ENCODE measurements around the gene TH.

TH gene

GRCh38 chr11:2210366-2211112 lies 38.9 kb upstream of the TH start:
- H3K18ac ChIP-seq (ENCODE audit: low read depth in 1 of 2, low read length in 2 of 2), result no peak overlapping the region
- H2BK15ac ChIP-seq (ENCODE audit: low read depth, poor library complexity, severe bottlenecking), result no peak overlapping the region
- peaks cover 5% of the 10 kb centered on the region for H3K9me3 ChIP-seq (ENCODE audit: control insufficient read depth, low read length)
- no peak overlapping the region for H2BK5ac ChIP-seq (ENCODE audit: low read depth, low read length, poor library complexity, severe bottlenecking)
- H3K4me1 ChIP-seq (ENCODE audit: control insufficient read depth, insufficient read depth, low read depth, low read length), result peaks cover 57% of the 10 kb centered on the region
- H3K4ac ChIP-seq (ENCODE audit: low read depth in 1 of 2, low read length in 2 of 2), result no peak overlapping the region
- no peak overlapping the region for H3K14ac ChIP-seq (ENCODE audit: low read length in 2 of 2)
- H3K79me1 ChIP-seq (replicated peaks; ENCODE audit: low read length, poor library complexity, severe bottlenecking), result no peaks in the 10 kb centered on the region
- H3K23ac ChIP-seq (ENCODE audit: low read length in 2 of 2), result no peak overlapping the region
- H4K91ac ChIP-seq (ENCODE audit: low read length), result no peak overlapping the region
- DNase-seq, result no peak
- no peak overlapping the region for H2AFZ ChIP-seq (ENCODE audit: low read depth, low read length)
- WGBS, result 82% methylated on average over 16 of the region's 16 CpGs
- no peak overlapping the region for H3K4me3 ChIP-seq (ENCODE audit: insufficient read depth in 1 of 2, low read depth in 1 of 2, low read length in 2 of 2)
- H3K27me3 ChIP-seq (ENCODE audit: control insufficient read depth in 1 of 2, insufficient read depth in 1 of 2, low read length in 2 of 2), result peaks cover 7 to 36% of the 10 kb centered on the region in 2 experiments
- no peak overlapping the region for H2BK12ac ChIP-seq (ENCODE audit: low read length in 2 of 2)
- H4K8ac ChIP-seq (ENCODE audit: low read length), result no peak overlapping the region
- H2AK5ac ChIP-seq (ENCODE audit: low read length, severe bottlenecking), result no peak overlapping the region
- H2BK120ac ChIP-seq (ENCODE audit: low read depth, low read length), result no peak overlapping the region
- no peak overlapping the region for H3K9ac ChIP-seq (ENCODE audit: low read length)
- no peak overlapping the region for H3K27ac ChIP-seq (ENCODE audit: low read length, poor library complexity, severe bottlenecking)
- H3K36me3 ChIP-seq (ENCODE audit: control insufficient read depth in 1 of 2, insufficient read depth in 2 of 2, low read depth in 1 of 2, low read length in 2 of 2), result peaks cover 0 to 2% of the 10 kb centered on the region in 2 experiments
- H3K4me2 ChIP-seq (ENCODE audit: low read length, poor library complexity, severe bottlenecking), result no peak overlapping the region

GRCh38 chr11:2209900-2210321 lies 38.3 kb upstream of the TH start:
- H3K27me3 ChIP-seq (ENCODE audit: control insufficient read depth in 1 of 2, insufficient read depth in 1 of 2, low read length in 2 of 2), result peaks cover 9 to 31% of the 10 kb centered on the region in 2 experiments
- H4K91ac ChIP-seq (ENCODE audit: low read length), result no peak overlapping the region
- no peak overlapping the region for H3K14ac ChIP-seq (ENCODE audit: low read length in 2 of 2)
- peaks cover 57% of the 10 kb centered on the region for H3K4me1 ChIP-seq (ENCODE audit: control insufficient read depth, insufficient read depth, low read depth, low read length)
- H2BK15ac ChIP-seq (ENCODE audit: low read depth, poor library complexity, severe bottlenecking), result no peak overlapping the region
- no peak overlapping the region for H4K8ac ChIP-seq (ENCODE audit: low read length)
- no peak overlapping the region for H3K4me2 ChIP-seq (ENCODE audit: low read length, poor library complexity, severe bottlenecking)
- H3K4ac ChIP-seq (ENCODE audit: low read depth in 1 of 2, low read length in 2 of 2), result no peak overlapping the region
- H3K36me3 ChIP-seq (ENCODE audit: control insufficient read depth in 1 of 2, insufficient read depth in 2 of 2, low read depth in 1 of 2, low read length in 2 of 2), result peaks cover 0 to 2% of the 10 kb centered on the region in 2 experiments
- no peak overlapping the region for H3K9ac ChIP-seq (ENCODE audit: low read length)
- H2AFZ ChIP-seq (ENCODE audit: low read depth, low read length), result no peak overlapping the region
- H2BK12ac ChIP-seq (ENCODE audit: low read length in 2 of 2), result no peak overlapping the region
- H3K23ac ChIP-seq (ENCODE audit: low read length in 2 of 2), result no peak overlapping the region
- DNase-seq, result no peak
- no peaks in the 10 kb centered on the region for H3K79me1 ChIP-seq (replicated peaks; ENCODE audit: low read length, poor library complexity, severe bottlenecking)
- H3K18ac ChIP-seq (ENCODE audit: low read depth in 1 of 2, low read length in 2 of 2), result no peak overlapping the region
- peak overlapping the region; percentile 43 for H2AK5ac ChIP-seq (ENCODE audit: low read length, severe bottlenecking)
- peak overlapping the region; percentile 20 for H2BK5ac ChIP-seq (ENCODE audit: low read depth, low read length, poor library complexity, severe bottlenecking)
- 79% methylated on average over 12 of the region's 12 CpGs for WGBS
- no peak overlapping the region for H2BK120ac ChIP-seq (ENCODE audit: low read depth, low read length)
- H3K4me3 ChIP-seq (ENCODE audit: insufficient read depth in 1 of 2, low read depth in 1 of 2, low read length in 2 of 2), result no peak overlapping the region
- H3K27ac ChIP-seq (ENCODE audit: low read length, poor library complexity, severe bottlenecking), result no peak overlapping the region
- H3K9me3 ChIP-seq (ENCODE audit: control insufficient read depth, low read length), result peaks cover 5% of the 10 kb centered on the region

GRCh38 chr11:2209370-2209801 lies 37.8 kb upstream of the TH start:
- Histone ChIP-seq H3K27me3 (ENCODE audit: control insufficient read depth in 1 of 2, insufficient read depth in 1 of 2, low read length in 2 of 2) (peaks cover 12 to 30% of the 10 kb centered on the region in 2 experiments), H3K4me1 (ENCODE audit: control insufficient read depth, insufficient read depth, low read depth, low read length) (peaks cover 55% of the 10 kb centered on the region), H3K4me2 (ENCODE audit: low read length, poor library complexity, severe bottlenecking) (no peak overlapping the region), H4K8ac (ENCODE audit: low read length) (no peak overlapping the region), H3K9me3 (ENCODE audit: control insufficient read depth, low read length) (peaks cover 5% of the 10 kb centered on the region), H3K4me3 (ENCODE audit: insufficient read depth in 1 of 2, low read depth in 1 of 2, low read length in 2 of 2) (no peak overlapping the region), H3K27ac (ENCODE audit: low read length, poor library complexity, severe bottlenecking) (no peak overlapping the region), H2BK15ac (ENCODE audit: low read depth, poor library complexity, severe bottlenecking) (no peak overlapping the region), H2BK120ac (ENCODE audit: low read depth, low read length) (no peak overlapping the region), H3K79me1 (replicated peaks; ENCODE audit: low read length, poor library complexity, severe bottlenecking) (no peaks in the 10 kb centered on the region), H2BK5ac (ENCODE audit: low read depth, low read length, poor library complexity, severe bottlenecking) (no peak overlapping the region), H3K4ac (ENCODE audit: low read depth in 1 of 2, low read length in 2 of 2) (no peak overlapping the region), H3K23ac (ENCODE audit: low read length in 2 of 2) (no peak overlapping the region), H2AFZ (ENCODE audit: low read depth, low read length) (no peak overlapping the region), H2BK12ac (ENCODE audit: low read length in 2 of 2) (no peak overlapping the region), H3K18ac (ENCODE audit: low read depth in 1 of 2, low read length in 2 of 2) (no peak overlapping the region), H3K14ac (ENCODE audit: low read length in 2 of 2) (peak overlapping the region in 1 of 2 experiments; percentile 44), H4K91ac (ENCODE audit: low read length) (peak overlapping the region; percentile 12), H3K36me3 (ENCODE audit: control insufficient read depth in 1 of 2, insufficient read depth in 2 of 2, low read depth in 1 of 2, low read length in 2 of 2) (peaks cover 0 to 2% of the 10 kb centered on the region in 2 experiments), H3K9ac (ENCODE audit: low read length) (no peak overlapping the region), H2AK5ac (ENCODE audit: low read length, severe bottlenecking) (peak overlapping the region; percentile 43)
- 77% methylated on average over 8 of the region's 11 CpGs for WGBS
- no peak for DNase-seq

- no peak overlapping the region for H3K14ac ChIP-seq (ENCODE audit: low read length in 2 of 2)
- no peak overlapping the region for H4K91ac ChIP-seq (ENCODE audit: low read length)
- no peak overlapping the region for H3K9ac ChIP-seq (ENCODE audit: low read length)
- no peak overlapping the region for H2BK120ac ChIP-seq (ENCODE audit: low read depth, low read length)
- no peak overlapping the region for H2AK5ac ChIP-seq (ENCODE audit: low read length, severe bottlenecking)
- no peak overlapping the region for H3K4ac ChIP-seq (ENCODE audit: low read depth in 1 of 2, low read length in 2 of 2)
- H2BK12ac ChIP-seq (ENCODE audit: low read length in 2 of 2), result no peak overlapping the region
- H3K4me3 ChIP-seq (ENCODE audit: insufficient read depth in 1 of 2, low read depth in 1 of 2, low read length in 2 of 2), result no peak overlapping the region
- peaks cover 5% of the 10 kb centered on the region for H3K9me3 ChIP-seq (ENCODE audit: control insufficient read depth, low read length)
- H2BK15ac ChIP-seq (ENCODE audit: low read depth, poor library complexity, severe bottlenecking), result no peak overlapping the region
- DNase-seq, result no peak
- peaks cover 12 to 24% of the 10 kb centered on the region in 2 experiments for H3K27me3 ChIP-seq (ENCODE audit: control insufficient read depth in 1 of 2, insufficient read depth in 1 of 2, low read length in 2 of 2)
- no peak overlapping the region for H3K27ac ChIP-seq (ENCODE audit: low read length, poor library complexity, severe bottlenecking)
- H3K36me3 ChIP-seq (ENCODE audit: control insufficient read depth in 1 of 2, insufficient read depth in 2 of 2, low read depth in 1 of 2, low read length in 2 of 2), result peaks cover 0 to 2% of the 10 kb centered on the region in 2 experiments
- no peak overlapping the region for H3K4me2 ChIP-seq (ENCODE audit: low read length, poor library complexity, severe bottlenecking)
- H3K4me1 ChIP-seq (ENCODE audit: control insufficient read depth, insufficient read depth, low read depth, low read length), result peaks cover 54% of the 10 kb centered on the region
- WGBS, result 90% methylated on average over 24 of the region's 24 CpGs
- no peak overlapping the region for H3K18ac ChIP-seq (ENCODE audit: low read depth in 1 of 2, low read length in 2 of 2)
- H2BK5ac ChIP-seq (ENCODE audit: low read depth, low read length, poor library complexity, severe bottlenecking), result no peak overlapping the region
- no peak overlapping the region for H2AFZ ChIP-seq (ENCODE audit: low read depth, low read length)
- H3K23ac ChIP-seq (ENCODE audit: low read length in 2 of 2), result no peak overlapping the region
- no peak overlapping the region for H4K8ac ChIP-seq (ENCODE audit: low read length)
- H3K79me1 ChIP-seq (replicated peaks; ENCODE audit: low read length, poor library complexity, severe bottlenecking), result no peaks in the 10 kb centered on the region
These were observed 37.2 kb upstream of the TH start for GRCh38 chr11:2208691-2209369.

All from mesenchymal stem cell (in vitro differentiated cells and primary cell).